GM19395 (cell line): ENCODE data around the gene FNIP2.
"Not testable (repeated sequence)": the region's sequence is repeated elsewhere in the genome, so short reads cannot be mapped to it uniquely, and the experiment has no call there.

ENCODE experiments used
- ATAC-seq: cut with Tn5 transposase; IDR thresholded peaks from one replicate; pipeline ENCODE4 v1.9.1; 2021; ENCODE audit warnings: mild to moderate bottlenecking, moderate library complexity; ENCODE audit not compliant: unreplicated experiment

FNIP2 gene

GRCh38 chr4:158788516-158788915 is 19.7 kb downstream of the FNIP2 start:
- ATAC-seq, result no peak

GRCh38 chr4:158789853-158790252 is 21.0 kb downstream of the FNIP2 start:
- no peak for ATAC-seq

GRCh38 chr4:158793021-158793420 is 24.2 kb downstream of the FNIP2 start:
- no peak for ATAC-seq

- ATAC-seq, result not testable (repeated sequence)
Measured at GRCh38 chr4:158793430-158793829, 24.6 kb downstream of the FNIP2 start.

GRCh38 chr4:158796370-158797140 is 27.7 kb downstream of the FNIP2 start:
- no peak for ATAC-seq

GRCh38 chr4:158798062-158798461 is 29.2 kb downstream of the FNIP2 start:
- ATAC-seq, result no peak

- no peak for ATAC-seq
Measured at GRCh38 chr4:158799013-158799770, 30.4 kb downstream of the FNIP2 start.

GRCh38 chr4:158799856-158800255 is 31.0 kb downstream of the FNIP2 start:
- no peak for ATAC-seq

GRCh38 chr4:158801066-158801465 is 32.2 kb downstream of the FNIP2 start:
- ATAC-seq, result no peak

GRCh38 chr4:158801677-158802076 is 32.9 kb downstream of the FNIP2 start:
- ATAC-seq, result no peak

- no peak for ATAC-seq
Measured at GRCh38 chr4:158802914-158803313, 34.1 kb downstream of the FNIP2 start.

- no peak for ATAC-seq
Measured at GRCh38 chr4:158805635-158806471, 37.0 kb downstream of the FNIP2 start.

GRCh38 chr4:158807691-158808090 is 38.9 kb downstream of the FNIP2 start:
- no peak for ATAC-seq

- ATAC-seq, result no peak
Measured at GRCh38 chr4:158808399-158808798, 39.6 kb downstream of the FNIP2 start.

GRCh38 chr4:158809208-158809607 is 40.4 kb downstream of the FNIP2 start:
- peak; percentile 1 for ATAC-seq

- ATAC-seq, result peak; percentile 87
Measured at GRCh38 chr4:158809611-158810486, 41.0 kb downstream of the FNIP2 start.

- ATAC-seq, result peak; percentile 27
Measured at GRCh38 chr4:158810487-158811215, 41.8 kb downstream of the FNIP2 start.

GRCh38 chr4:158811216-158811540 is 42.4 kb downstream of the FNIP2 start:
- ATAC-seq, result no peak

GRCh38 chr4:158811704-158812103 is 42.9 kb downstream of the FNIP2 start:
- no peak for ATAC-seq

GRCh38 chr4:158812133-158812532 is 43.3 kb downstream of the FNIP2 start:
- no peak for ATAC-seq
